Measurements from ENCODE around the gene DUSP22. TPM values are rescaled to one million over a fixed set of nuclear protein-coding genes. Genes with fewer than 3 reads are reported as not detected.
"Not testable (repeated sequence)": the region's sequence is repeated elsewhere in the genome, so short reads cannot be mapped to it uniquely, and the experiment has no call there.

Gene DUSP22
- total and polyA plus RNA-seq, 2 donors (not counting 1 experiment from before 2014, with no cell fraction given), result 117 to 133 TPM

GRCh38 chr6:376827-377640 lies 84.7 kb downstream of the DUSP22 start:
- ATAC-seq (ENCODE audit: low read depth) (peak; percentile 31), DNase-seq (peak; percentile 68)
- H2AFZ ChIP-seq (ENCODE audit: insufficient read depth, low read depth, low read length, poor library complexity, severe bottlenecking), result no peak overlapping the region
- H3K4me3 ChIP-seq (ENCODE audit: control extremely low read depth in 1 of 5, extremely low read depth in 1 of 5, insufficient read depth in 1 of 5, low read depth in 2 of 5, low read length in 4 of 5), result no peak overlapping the region
- peaks cover 5% of the 10 kb centered on the region for H3K27me3 Mint-ChIP-seq
- no peaks in the 10 kb centered on the region for H3K79me2 ChIP-seq (ENCODE audit: control insufficient read depth, insufficient read depth, low read length)
- peaks cover 57% of the 10 kb centered on the region for H3K4me1 Mint-ChIP-seq
- ChIA-PET POLR2A (interaction anchor here (1.1 kb wide), 2 partner anchors 14 to 23 kb away, joined by 3 read pairs; partner anchors contain the start of gene IRF4), CTCF (interaction anchor here (1.0 to 1.7 kb wide), 5 partner anchors 10 to 160 kb away, joined by 3 to 7 read pairs (median 4); no protein-coding TSS in a partner anchor)
- no peak for TF ChIP-seq CTCF (IDR thresholded peaks at IDR 0.05)
- no peak for TF ChIP-seq EZH2 (IDR thresholded peaks at IDR 0.05; ENCODE audit: borderline replicate concordance, insufficient read depth, low read depth, low read length, poor library complexity, severe bottlenecking)
- H4K20me1 ChIP-seq (ENCODE audit: control insufficient read depth, insufficient read depth, low read length, poor library complexity, severe bottlenecking), result no peaks in the 10 kb centered on the region
- H3K36me3 ChIP-seq (replicated peaks in 1 of 2; ENCODE audit: control extremely low read depth in 1 of 2, control insufficient read depth in 1 of 2, extremely low read depth in 1 of 2, insufficient read depth in 2 of 2, low read length in 1 of 2), result no peaks in the 10 kb centered on the region
- peaks cover 57 to 61% of the 10 kb centered on the region in 2 donors for H3K4me1 ChIP-seq (ENCODE audit: control insufficient read depth in 2 of 2, insufficient read depth in 2 of 2, low read length in 2 of 2)
- H3K27me3 ChIP-seq (replicated peaks in 1 of 4; ENCODE audit: control extremely low read depth in 1 of 4, control insufficient read depth in 3 of 4, insufficient read depth in 4 of 4, low read length in 3 of 4), result peaks cover 0 to 2% (median 0%) of the 10 kb centered on the region in 4 experiments
- no peak overlapping the region for H3K9ac ChIP-seq (ENCODE audit: low read length)
- H3K4me3 Mint-ChIP-seq, result peak overlapping the region; percentile 51
- peak overlapping the region; percentile 5 for H3K27ac Mint-ChIP-seq
- intact Hi-C loops (cut with micrococcal nuclease), result loop anchor here (5.0 kb wide), 2 partner anchors 40 to 150 kb away; no protein-coding TSS in a partner anchor
- H3K27ac ChIP-seq (ENCODE audit: low read length in 2 of 2), result peak overlapping the region in 1 of 2 donors; percentile 5
- WGBS (ENCODE audit: insufficient coverage), result 68% methylated on average over 7 of the region's 10 CpGs
- H3K9me3 Mint-ChIP-seq (ENCODE audit: insufficient read depth), result no peaks in the 10 kb centered on the region
- peaks cover 0 to 43% (median 0%) of the 10 kb centered on the region in 3 donors for H3K9me3 ChIP-seq (ENCODE audit: control extremely low read depth in 1 of 3, control insufficient read depth in 2 of 3, insufficient read depth in 1 of 3, low read length in 2 of 3)
- H3K4me2 ChIP-seq (replicated peaks; ENCODE audit: low read depth, low read length, poor library complexity, severe bottlenecking), result peak overlapping the region; percentile 23

GRCh38 chr6:377641-378020 lies 85.3 kb downstream of the DUSP22 start:
- H3K79me2 ChIP-seq (ENCODE audit: control insufficient read depth, insufficient read depth, low read length); H4K20me1 ChIP-seq (ENCODE audit: control insufficient read depth, insufficient read depth, low read length, poor library complexity, severe bottlenecking); H3K9ac ChIP-seq (ENCODE audit: low read length); H3K27me3 Mint-ChIP-seq; H3K9me3 Mint-ChIP-seq (ENCODE audit: insufficient read depth); H3K36me3 ChIP-seq (replicated peaks in 1 of 2; ENCODE audit: control extremely low read depth in 1 of 2, control insufficient read depth in 1 of 2, extremely low read depth in 1 of 2, insufficient read depth in 2 of 2, low read length in 1 of 2); H3K27ac ChIP-seq (ENCODE audit: low read length in 2 of 2); H3K27me3 ChIP-seq (replicated peaks in 1 of 4; ENCODE audit: control extremely low read depth in 1 of 4, control insufficient read depth in 3 of 4, insufficient read depth in 4 of 4, low read length in 3 of 4); DNase-seq; ATAC-seq (ENCODE audit: low read depth); H2AFZ ChIP-seq (ENCODE audit: insufficient read depth, low read depth, low read length, poor library complexity, severe bottlenecking): not testable (repeated sequence)
- Histone ChIP-seq H3K4me1 (ENCODE audit: control insufficient read depth in 2 of 2, insufficient read depth in 2 of 2, low read length in 2 of 2) (peaks cover 51 to 55% of the 10 kb centered on the region in 2 donors), H3K4me3 (ENCODE audit: control extremely low read depth in 1 of 5, extremely low read depth in 1 of 5, insufficient read depth in 1 of 5, low read depth in 2 of 5, low read length in 4 of 5) (peak overlapping the region in 1 of 5 experiments; percentile 13), H3K4me2 (replicated peaks; ENCODE audit: low read depth, low read length, poor library complexity, severe bottlenecking) (peak overlapping the region; percentile 40), H3K9me3 (ENCODE audit: control extremely low read depth in 1 of 3, control insufficient read depth in 2 of 3, insufficient read depth in 1 of 3, low read length in 2 of 3) (peaks cover 0 to 41% (median 0%) of the 10 kb centered on the region in 3 donors)
- CTCF ChIA-PET, result interaction anchor here (1.4 to 1.7 kb wide), 4 partner anchors 10 to 19 kb away, joined by 3 to 7 read pairs (median 4); no protein-coding TSS in a partner anchor
- intact Hi-C loops (cut with micrococcal nuclease), result loop anchor here (5.0 kb wide), 2 partner anchors 40 to 150 kb away; no protein-coding TSS in a partner anchor
- Mint-ChIP-seq H3K4me3 (peak overlapping the region; percentile 76), H3K27ac (peak overlapping the region; percentile 47), H3K4me1 (peaks cover 52% of the 10 kb centered on the region)
- POLR2A ChIA-PET, result interaction anchor here (1.1 kb wide), 1 partner anchor 22 kb away, joined by 3 read pairs; no protein-coding TSS in a partner anchor
- 83% methylated on average over 11 of the region's 13 CpGs for WGBS (ENCODE audit: insufficient coverage)
